SU-DHL-6 (cell line): ENCODE results near the gene ERP27.

Experiments
- H2AFZ ChIP-seq: fragments of 200-600 bp; sonication (generic); 2 replicates; pipeline ENCODE4 v1.6.1; 2014; ENCODE audit warnings: low read depth, mild to moderate bottlenecking, moderate library complexity, mixed read lengths, antibody characterized with exemption, low read length; ENCODE audit not compliant: severe bottlenecking
- H3F3A ChIP-seq: fragments of 200-600 bp; shearing (Covaris generic); 2 replicates; pipeline ENCODE4 v1.6.0; 2016; ENCODE audit warnings: antibody characterized with exemption, mild to moderate bottlenecking; ENCODE audit not compliant: insufficient read depth
- H3K27ac ChIP-seq: fragments of 200-600 bp; sonication (generic); 2 replicates; pipeline ENCODE4 v1.5.1; 2016; ENCODE audit warnings: low read depth, mild to moderate bottlenecking, low read length, moderate library complexity, mixed read lengths
- H3K27me3 ChIP-seq: fragments of 200-600 bp; sonication (generic), shearing (Covaris generic); 2 replicates; pipeline ENCODE4 v1.6.0; 2014; ENCODE audit warnings: mild to moderate bottlenecking, low read length
- H3K36me3 ChIP-seq: fragments of 200-600 bp; sonication (generic); 2 replicates; pipeline ENCODE4 v1.6.1; 2014; ENCODE audit warnings: mild to moderate bottlenecking, low read length, mixed read lengths
- H3K4me2 ChIP-seq: fragments of 300-600, 200-600 bp; shearing (Covaris generic), sonication (generic); 2 replicates; pipeline ENCODE4 v1.6.0; 2014; ENCODE audit warnings: low read length, low read depth, mild to moderate bottlenecking; ENCODE audit not compliant: poor library complexity, severe bottlenecking
- H3K4me3 ChIP-seq: fragments of 200-600 bp; sonication (generic); 2 replicates; pipeline ENCODE4 v1.5.1; 2014; ENCODE audit warnings: antibody characterized with exemption, low read length, mild to moderate bottlenecking, mixed read lengths; ENCODE audit not compliant: insufficient read depth, poor library complexity, severe bottlenecking
- H3K79me2 ChIP-seq: fragments of 200-600 bp; sonication (generic); 2 replicates; pipeline ENCODE4 v1.6.1; 2014; ENCODE audit warnings: mild to moderate bottlenecking, low read length, moderate library complexity; ENCODE audit not compliant: insufficient read depth
- H3K9ac ChIP-seq: fragments of 200-600 bp; sonication (generic); 2 replicates; pipeline ENCODE4 v1.7.0; 2014; ENCODE audit warnings: mild to moderate bottlenecking, low read length
- H3K9me2 ChIP-seq: fragments of 200-600 bp; sonication (generic); replicated peaks from 2 replicates; pipeline ENCODE4 v1.6.1; 2014; ENCODE audit warnings: low read length; ENCODE audit not compliant: insufficient read depth
- H3K9me3 ChIP-seq: fragments of 200-600 bp; sonication (generic); 2 replicates; pipeline ENCODE4 v1.6.1; 2014; ENCODE audit warnings: low read length, mixed read lengths; ENCODE audit not compliant: insufficient read depth
- H4K20me1 ChIP-seq: fragments of 200-600 bp; sonication (generic); 2 replicates; pipeline ENCODE4 v1.6.1; 2014; ENCODE audit warnings: low read depth, mild to moderate bottlenecking, antibody characterized with exemption, low read length, moderate library complexity, mixed read lengths
- CTCF ChIP-seq: fragments of 200-600 bp; sonication (generic); IDR thresholded peaks from one replicate; pipeline ENCODE4 v1.5.1; 2017; ENCODE audit warnings: antibody characterized with exemption, mild to moderate bottlenecking, low read length, moderate library complexity; ENCODE audit not compliant: insufficient read depth, poor library complexity, severe bottlenecking
- EZH2phosphoT487 ChIP-seq: fragments of 200-600 bp; sonication (generic), shearing (Covaris generic); conservative IDR thresholded peaks from 2 replicates; pipeline ENCODE4 v1.6.1; 2018; ENCODE audit warnings: mild to moderate bottlenecking, antibody characterized with exemption, low read length, moderate library complexity, mixed read lengths

The ERP27 gene

GRCh38 chr12:14942196-14942931 lies 4.0 kb upstream of the ERP27 start:
- H3K36me3 ChIP-seq, result peaks cover 48% of the 10 kb centered on the region
- H3K27me3 ChIP-seq, result no peaks in the 10 kb centered on the region
- no peaks in the 10 kb centered on the region for H4K20me1 ChIP-seq
- TF ChIP-seq CTCF (no peak), EZH2phosphoT487 (no peak)
- H3F3A ChIP-seq, result peaks cover 48% of the 10 kb centered on the region
- H3K4me3 ChIP-seq, result no peak overlapping the region
- H3K4me2 ChIP-seq, result no peak overlapping the region
- no peak overlapping the region for H3K9ac ChIP-seq
- H3K79me2 ChIP-seq, result no peaks in the 10 kb centered on the region; the same call in 1 of the 2 replicates
- H3K9me3 ChIP-seq, result no peaks in the 10 kb centered on the region
- no peak overlapping the region for H3K27ac ChIP-seq
- H2AFZ ChIP-seq, result no peak overlapping the region
- H3K9me2 ChIP-seq, result no peaks in the 10 kb centered on the region

- no peaks in the 10 kb centered on the region; the same call in 1 of the 2 replicates for H3K79me2 ChIP-seq
- peaks cover 38% of the 10 kb centered on the region for H3K36me3 ChIP-seq
These were observed 3.0 kb upstream of the ERP27 start for GRCh38 chr12:14941369-14941768.

GRCh38 chr12:14937689-14938088 lies 648 bp downstream of the ERP27 start:
- TF ChIP-seq CTCF, result no peak
- TF ChIP-seq EZH2phosphoT487, result no peak
- no peak overlapping the region for H3K4me3 ChIP-seq
- H3K79me2 ChIP-seq, result no peaks in the 10 kb centered on the region
- no peak overlapping the region for H3K27ac ChIP-seq
- no peaks in the 10 kb centered on the region for H3K9me2 ChIP-seq
- H3K4me2 ChIP-seq, result no peak overlapping the region
- H4K20me1 ChIP-seq, result no peaks in the 10 kb centered on the region
- no peak overlapping the region for H2AFZ ChIP-seq
- no peaks in the 10 kb centered on the region for H3K9me3 ChIP-seq
- H3K9ac ChIP-seq, result no peak overlapping the region
- H3F3A ChIP-seq, result peaks cover 32% of the 10 kb centered on the region
- H3K36me3 ChIP-seq, result peaks cover 11% of the 10 kb centered on the region
- no peaks in the 10 kb centered on the region for H3K27me3 ChIP-seq

More at GRCh38 chr12:14941369-14941768, 3.0 kb upstream of the ERP27 start:
- Histone ChIP-seq H3K9me2 (no peaks in the 10 kb centered on the region), H3K4me3 (no peak overlapping the region), H3K4me2 (no peak overlapping the region), H3K27ac (no peak overlapping the region), H3K27me3 (no peaks in the 10 kb centered on the region), H3K9ac (no peak overlapping the region), H4K20me1 (no peaks in the 10 kb centered on the region), H2AFZ (no peak overlapping the region), H3F3A (peaks cover 48% of the 10 kb centered on the region), H3K9me3 (no peaks in the 10 kb centered on the region)
- TF ChIP-seq EZH2phosphoT487 (no peak), CTCF (no peak)
